Gastrocnemius medialis (tissue), 4 donors: ENCODE data around the gene FUT3. TPM values are rescaled to one million over a fixed set of nuclear protein-coding genes. Genes with fewer than 3 reads are reported as not detected.

Experiments used
- ATAC-seq, 2 donors: fragments of 150-250 bp; one replicate each; pipeline ENCODE4 v1.9.1; 2016
- DNase-seq, 2 donors: peaks; one replicate each; pipeline ENCODE4 v3.0.0-alpha.2; 2019
- H3K27ac ChIP-seq, 4 donors: fragments of 200-600 bp; sonication (generic); 1 replicate in 1 of 4; 2 replicates in 3 of 4; pipeline ENCODE4 v1.5.1; 2016 to 2018; ENCODE audit warnings: mild to moderate bottlenecking in 2 of 4, moderate library complexity in 1 of 4
- H3K27me3 ChIP-seq, 3 donors: fragments of 200-600 bp; sonication (generic) in 2 of 3; 1 replicate in 1 of 3; 2 replicates in 2 of 3; pipeline versions ENCODE4 v1.5.1 to v1.6.0; 2016 to 2019; ENCODE audit warnings: mild to moderate bottlenecking in 1 of 3, moderate library complexity in 1 of 3
- H3K36me3 ChIP-seq, 2 donors: fragments of 200-600 bp; sonication (generic) in 1 of 2; one replicate each; pipeline ENCODE4 v1.5.1; 2017 to 2018
- H3K4me1 ChIP-seq, 2 donors: fragments of 200-600 bp; sonication (generic) in 1 of 2; one replicate each; pipeline ENCODE4 v1.5.1; 2016 to 2017; ENCODE audit warnings: mild to moderate bottlenecking in 2 of 2
- H3K4me3 ChIP-seq, 4 donors: fragments of 200-600 bp; sonication (generic) in 3 of 4; 1 replicate in 1 of 4; 2 replicates in 3 of 4; pipeline ENCODE4 v1.5.1; 2016 to 2019; ENCODE audit warnings: mild to moderate bottlenecking in 2 of 4
- H3K9me3 ChIP-seq, 3 donors: fragments of 200-600 bp; sonication (generic) in 2 of 3; 1 replicate in 1 of 3; 2 replicates in 2 of 3; pipeline ENCODE4 v1.5.1; 2016 to 2019
- CTCF ChIP-seq, 5 experiments: fragments of 450-650 bp in 3 of 5; fragments of 200-600 bp in 2 of 5; sonication (generic) in 2 of 5; IDR thresholded peaks in 4 of 5; conservative IDR thresholded peaks in 1 of 5; 1 replicate in 4 of 5; 2 replicates in 1 of 5; pipeline ENCODE4 v1.5.1; 2016 to 2019; ENCODE audit warnings: antibody characterized with exemption in 5 of 5, mild to moderate bottlenecking in 3 of 5, moderate library complexity in 3 of 5
- POLR2A ChIP-seq, 2 donors: fragments of 450-650 bp; IDR thresholded peaks; one replicate each; pipeline ENCODE4 v1.6.1; 2017; ENCODE audit warnings: antibody characterized with exemption in 2 of 2, mild to moderate bottlenecking in 2 of 2, moderate library complexity in 2 of 2
- in situ Hi-C, 4 donors: fragments of 200-750 bp; cut with MboI; loops; one replicate each; pipeline versions ENCODE4 v1.15.0 to v1.8.0; 2017; ENCODE audit warnings: low sequenced_read_pairs in 4 of 4
- intact Hi-C: fragments of 100-400 bp; cut with DNase I; formaldehyde crosslinking; loops from one replicate; pipeline ENCODE4 v1.15.1; 2023; ENCODE audit warnings: low total_unique reads
- total RNA-seq, 4 donors: library from RNA; depleted of rRNA; stranded (reverse); fragments of >200 nt; gene quantifications; one replicate each; pipeline versions ENCODE4 v1.1.0 to v1.2.3, GENCODE V29; 2016

The FUT3 gene
- total RNA-seq, 4 donors from 2014 or later = 0.32 TPM; not detected in 3

GRCh38 chr19:5811117-5811516 is 40.1 kb downstream of the FUT3 start:
- no peak for ATAC-seq
- H3K27ac ChIP-seq = no peak overlapping the region
- intact Hi-C loops (no loop called here), in situ Hi-C loops (no loop called here)
- no peak for DNase-seq
- TF ChIP-seq POLR2A (IDR thresholded peaks at IDR 0.05) (no peak), CTCF (IDR thresholded peaks at IDR 0.05 in 4 of 5, conservative IDR thresholded peaks at IDR 0.05 in 1 of 5) (no peak)
- no peaks in the 10 kb centered on the region for H3K9me3 ChIP-seq
- H3K27me3 ChIP-seq = peaks cover 2 to 16% (median 14%) of the 10 kb centered on the region in 3 donors
- no peaks in the 10 kb centered on the region for H3K36me3 ChIP-seq
- H3K4me3 ChIP-seq = no peak overlapping the region
- H3K4me1 ChIP-seq = no peaks in the 10 kb centered on the region

GRCh38 chr19:5809469-5809868 is 41.8 kb downstream of the FUT3 start:
- Histone ChIP-seq H3K4me1 (no peaks in the 10 kb centered on the region), H3K9me3 (no peaks in the 10 kb centered on the region), H3K36me3 (no peaks in the 10 kb centered on the region), H3K27me3 (peaks cover 13 to 27% (median 16%) of the 10 kb centered on the region in 3 donors), H3K4me3 (no peak overlapping the region), H3K27ac (no peak overlapping the region)
- intact Hi-C loops (no loop called here), in situ Hi-C loops (no loop called here)
- DNase-seq = no peak
- TF ChIP-seq POLR2A (IDR thresholded peaks at IDR 0.05) (no peak), CTCF (IDR thresholded peaks at IDR 0.05 in 4 of 5, conservative IDR thresholded peaks at IDR 0.05 in 1 of 5) (no peak)
- no peak for ATAC-seq

- no peak overlapping the region for H3K27ac ChIP-seq
- intact Hi-C loops (no loop called here), in situ Hi-C loops (no loop called here)
- H3K9me3 ChIP-seq = no peaks in the 10 kb centered on the region
- no peak for ATAC-seq
- H3K4me3 ChIP-seq = no peak overlapping the region
- peaks cover 17 to 29% (median 18%) of the 10 kb centered on the region in 3 donors for H3K27me3 ChIP-seq
- no peaks in the 10 kb centered on the region for H3K4me1 ChIP-seq
- no peaks in the 10 kb centered on the region for H3K36me3 ChIP-seq
- no peak for DNase-seq
- TF ChIP-seq POLR2A (IDR thresholded peaks at IDR 0.05) = no peak
- TF ChIP-seq CTCF (IDR thresholded peaks at IDR 0.05 in 4 of 5, conservative IDR thresholded peaks at IDR 0.05 in 1 of 5) = no peak
These were observed 42.2 kb downstream of the FUT3 start for GRCh38 chr19:5809053-5809452.

GRCh38 chr19:5808120-5808816 is 43.0 kb downstream of the FUT3 start:
- in situ Hi-C loops = no loop called here
- ATAC-seq = no peak

More at GRCh38 chr19:5808120-5808816, 43.0 kb downstream of the FUT3 start:
- no peak for DNase-seq
- intact Hi-C loops = no loop called here
- Histone ChIP-seq H3K27me3 (peaks cover 22 to 31% (median 25%) of the 10 kb centered on the region in 3 donors), H3K27ac (no peak overlapping the region), H3K4me3 (no peak overlapping the region), H3K36me3 (no peaks in the 10 kb centered on the region), H3K9me3 (no peaks in the 10 kb centered on the region), H3K4me1 (peaks cover 0 to 4% of the 10 kb centered on the region in 2 donors)
- TF ChIP-seq POLR2A (IDR thresholded peaks at IDR 0.05) = no peak
- TF ChIP-seq CTCF (IDR thresholded peaks at IDR 0.05 in 4 of 5, conservative IDR thresholded peaks at IDR 0.05 in 1 of 5) = no peak
